A549 (cell line): ENCODE measurements around the gene SPIN1.

ENCODE experiments used
- CBX2 ChIP-seq: fragments of 200-600 bp; sonication (generic); IDR thresholded peaks from 2 replicates; pipeline ENCODE4 v1.6.1; 2016; ENCODE audit warnings: low read depth, mild to moderate bottlenecking, borderline replicate concordance
- EHMT2 ChIP-seq: fragments of 200-600 bp; sonication (generic); IDR thresholded peaks from 2 replicates; pipeline ENCODE4 v1.6.1; 2016; ENCODE audit warnings: antibody characterized with exemption, low read depth, mild to moderate bottlenecking, moderate library complexity
- EP300 ChIP-seq, 2 experiments: fragments of >200 bp; sonication (Bioruptor Twin); formaldehyde crosslinking; IDR thresholded peaks; 2 replicates in 1 of 2; 3 replicates in 1 of 2; pipeline ENCODE4 v1.6.1; 2016 to 2017
- NR3C1 ChIP-seq: fragments of >200 bp; sonication (Bioruptor Twin); formaldehyde crosslinking; IDR thresholded peaks from 3 replicates; pipeline ENCODE4 v1.6.1; 2017
- POLR2A ChIP-seq: IDR thresholded peaks from 2 replicates; pipeline ENCODE4 v1.6.1; 2012; ENCODE audit warnings: mild to moderate bottlenecking, low read length
- RCOR1 ChIP-seq: fragments of 150-350 bp; IDR thresholded peaks from 2 replicates; pipeline ENCODE4 v1.6.1; 2014; ENCODE audit warnings: antibody characterized with exemption, low read length, low read depth
- RFX5 ChIP-seq: fragments of 450-650 bp; IDR thresholded peaks from 2 replicates; pipeline ENCODE4 v1.7.1; 2014; ENCODE audit warnings: antibody characterized with exemption, mild to moderate bottlenecking, moderate library complexity
- SMC3 ChIP-seq: fragments of >200 bp; sonication (Bioruptor Twin); formaldehyde crosslinking; IDR thresholded peaks from 3 replicates; pipeline ENCODE4 v1.6.1; 2018; ENCODE audit warnings: inconsistent platforms
- TF ChIP-seq, protein P1 (sequence below): fragments of 150-350 bp; IDR thresholded peaks from 2 replicates; pipeline ENCODE4 v1.6.1; 2014; ENCODE audit warnings: low read depth, mild to moderate bottlenecking, low read length
- TF ChIP-seq, protein P2 (sequence below): fragments of >200 bp; sonication (Bioruptor Twin); formaldehyde crosslinking; IDR thresholded peaks from 3 replicates; pipeline ENCODE4 v1.5.1; 2016

DNA sequence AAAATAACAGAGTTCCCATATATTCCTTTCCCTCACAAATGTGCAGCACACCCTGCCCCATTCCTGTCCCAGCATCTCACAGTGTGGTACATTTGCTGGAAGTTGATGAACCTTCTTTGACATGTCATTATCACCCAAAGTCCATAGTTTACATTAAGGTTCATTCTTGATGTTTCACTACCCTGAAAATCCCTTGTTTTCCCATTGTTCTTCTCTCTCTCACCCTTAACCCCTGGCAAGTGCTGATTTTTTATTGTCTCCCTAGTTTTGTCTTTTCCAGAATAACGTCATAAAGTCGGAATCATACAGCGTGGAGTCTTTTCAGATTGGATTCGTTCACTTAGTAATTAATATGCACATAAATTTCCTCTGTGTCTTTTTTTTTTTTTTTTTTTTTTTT lies 48.1 kb downstream of the SPIN1 start:
- TF ChIP-seq CBX2 (no peak), SMC3 (no peak), EHMT2 (no peak), EP300 (IDR thresholded peaks at IDR 0.05) (no peak), NR3C1 (no peak), POLR2A (no peak), RCOR1 (no peak), RFX5 (no peak)
- TF ChIP-seq, protein P1, sequence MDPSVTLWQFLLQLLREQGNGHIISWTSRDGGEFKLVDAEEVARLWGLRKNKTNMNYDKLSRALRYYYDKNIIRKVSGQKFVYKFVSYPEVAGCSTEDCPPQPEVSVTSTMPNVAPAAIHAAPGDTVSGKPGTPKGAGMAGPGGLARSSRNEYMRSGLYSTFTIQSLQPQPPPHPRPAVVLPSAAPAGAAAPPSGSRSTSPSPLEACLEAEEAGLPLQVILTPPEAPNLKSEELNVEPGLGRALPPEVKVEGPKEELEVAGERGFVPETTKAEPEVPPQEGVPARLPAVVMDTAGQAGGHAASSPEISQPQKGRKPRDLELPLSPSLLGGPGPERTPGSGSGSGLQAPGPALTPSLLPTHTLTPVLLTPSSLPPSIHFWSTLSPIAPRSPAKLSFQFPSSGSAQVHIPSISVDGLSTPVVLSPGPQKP = no peak
- TF ChIP-seq, protein P2, sequence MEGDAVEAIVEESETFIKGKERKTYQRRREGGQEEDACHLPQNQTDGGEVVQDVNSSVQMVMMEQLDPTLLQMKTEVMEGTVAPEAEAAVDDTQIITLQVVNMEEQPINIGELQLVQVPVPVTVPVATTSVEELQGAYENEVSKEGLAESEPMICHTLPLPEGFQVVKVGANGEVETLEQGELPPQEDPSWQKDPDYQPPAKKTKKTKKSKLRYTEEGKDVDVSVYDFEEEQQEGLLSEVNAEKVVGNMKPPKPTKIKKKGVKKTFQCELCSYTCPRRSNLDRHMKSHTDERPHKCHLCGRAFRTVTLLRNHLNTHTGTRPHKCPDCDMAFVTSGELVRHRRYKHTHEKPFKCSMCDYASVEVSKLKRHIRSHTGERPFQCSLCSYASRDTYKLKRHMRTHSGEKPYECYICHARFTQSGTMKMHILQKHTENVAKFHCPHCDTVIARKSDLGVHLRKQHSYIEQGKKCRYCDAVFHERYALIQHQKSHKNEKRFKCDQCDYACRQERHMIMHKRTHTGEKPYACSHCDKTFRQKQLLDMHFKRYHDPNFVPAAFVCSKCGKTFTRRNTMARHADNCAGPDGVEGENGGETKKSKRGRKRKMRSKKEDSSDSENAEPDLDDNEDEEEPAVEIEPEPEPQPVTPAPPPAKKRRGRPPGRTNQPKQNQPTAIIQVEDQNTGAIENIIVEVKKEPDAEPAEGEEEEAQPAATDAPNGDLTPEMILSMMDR = no peak
